ENCODE data around the gene SLC17A8.
"Not testable (repeated sequence)": the region's sequence is repeated elsewhere in the genome, so short reads cannot be mapped to it uniquely, and the experiment has no call there.

SLC17A8 gene

DNA sequence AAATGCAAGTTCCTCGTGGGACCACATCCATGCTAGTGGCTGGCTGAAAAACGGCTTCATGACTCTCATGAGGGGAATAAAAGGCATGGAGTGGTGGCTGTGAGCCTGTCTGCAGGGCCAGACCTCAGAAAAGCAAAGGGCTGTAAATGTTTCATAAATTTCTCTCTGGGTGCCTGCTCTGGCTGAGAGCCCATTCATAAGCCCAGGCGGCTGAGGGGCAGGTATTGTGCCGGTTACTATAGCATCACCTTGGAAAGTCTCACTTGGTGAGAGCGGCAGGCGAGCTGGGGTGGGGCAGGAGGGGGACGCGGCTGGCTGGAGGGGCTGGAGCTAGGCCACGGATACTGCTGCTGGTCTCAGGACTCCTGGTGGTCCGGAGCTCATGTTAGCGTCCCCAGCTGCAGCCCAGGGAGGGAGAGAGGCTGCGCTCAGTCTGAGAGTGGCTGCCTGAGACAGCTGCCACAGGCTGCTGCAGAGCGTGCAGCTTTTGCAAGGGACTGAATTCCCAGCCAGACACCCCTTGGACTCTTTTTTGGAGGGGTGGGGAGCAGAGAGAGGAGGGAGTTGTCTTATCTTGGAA, at the start of gene SLC17A8:
Gene SLC17A8 (plus strand): TSS at position 431 of the 580 bp plus-strand sequence. CDS start 318 bp downstream, outside the sequence.
- DNase-seq = peak; percentile 42

DNA sequence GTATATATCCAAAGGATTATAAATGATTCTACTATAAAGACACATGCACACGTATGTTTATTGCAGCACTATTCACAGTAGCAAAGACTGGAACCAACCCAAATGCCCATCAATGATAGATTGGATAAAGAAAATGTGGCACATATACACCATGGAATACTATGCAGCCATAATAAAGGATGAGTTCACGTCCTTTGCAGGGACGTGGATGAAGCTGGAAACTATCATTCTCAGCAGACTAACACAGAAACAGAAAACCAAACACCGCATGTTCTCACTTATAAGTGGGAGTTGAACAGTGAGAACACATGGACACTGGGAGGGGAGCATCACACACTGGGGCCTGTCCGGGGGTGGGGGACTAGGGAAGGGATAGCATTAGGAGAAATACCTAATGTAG, 48.7 kb upstream of the SLC17A8 start:
- not testable (repeated sequence) for DNase-seq

DNA sequence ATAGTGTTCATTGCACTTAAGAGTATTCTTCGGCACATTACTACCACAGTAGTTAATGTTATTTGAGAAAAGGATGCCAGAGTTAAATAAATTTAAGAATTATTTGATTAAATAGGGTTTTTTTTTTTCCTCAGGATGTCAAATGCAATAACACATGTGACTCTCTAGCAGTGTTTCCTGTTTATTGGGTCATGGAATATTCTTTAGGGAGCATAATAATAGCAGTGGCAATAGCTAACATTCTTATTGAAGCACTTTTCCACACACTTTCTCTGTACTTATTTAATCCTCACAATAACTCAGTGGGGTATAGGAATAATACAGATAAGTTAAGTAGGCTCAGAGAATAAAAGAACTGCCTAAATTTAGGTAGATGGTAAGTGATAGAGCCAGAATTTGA, 45.6 kb upstream of the SLC17A8 start:
- DNase-seq = no peak

DNA sequence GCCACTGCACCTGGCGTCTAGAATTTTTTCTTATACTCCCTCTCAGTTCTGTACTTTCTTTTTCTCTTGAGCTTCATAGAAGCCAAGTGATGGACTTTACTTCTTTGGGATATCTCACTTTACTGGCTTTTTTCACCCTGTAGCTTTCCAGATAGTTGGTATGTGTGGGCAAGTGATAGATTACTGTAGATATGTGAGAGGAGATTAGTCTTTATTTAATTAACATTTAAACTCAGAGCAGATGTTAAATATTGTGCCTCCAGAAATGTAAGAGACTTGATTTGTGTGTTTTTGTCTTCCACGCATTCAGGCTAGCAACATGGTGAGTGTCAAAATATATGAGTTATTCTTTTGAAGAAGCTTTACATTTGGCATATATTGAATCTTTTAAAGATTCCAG, 39.5 kb upstream of the SLC17A8 start:
- no peak for DNase-seq

DNA sequence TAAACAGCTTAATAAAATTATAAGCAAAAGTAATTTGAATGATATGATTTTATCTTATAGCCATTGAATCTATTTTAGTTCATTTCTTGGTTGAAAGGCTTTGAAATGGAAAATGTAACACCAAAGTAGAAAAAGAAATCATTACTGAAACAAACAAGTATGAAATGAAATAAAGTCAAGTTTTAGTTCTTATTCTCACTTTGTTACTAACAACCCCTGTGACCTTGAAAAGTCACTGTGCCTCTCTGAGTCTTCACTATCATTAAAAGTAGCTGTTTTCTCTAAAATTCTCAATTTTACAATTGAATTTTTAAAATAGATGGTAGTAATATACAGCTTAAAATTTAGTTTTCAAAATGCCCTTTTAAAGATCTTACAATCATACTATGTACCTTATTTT, 32.4 kb upstream of the SLC17A8 start:
- no peak for DNase-seq

DNA sequence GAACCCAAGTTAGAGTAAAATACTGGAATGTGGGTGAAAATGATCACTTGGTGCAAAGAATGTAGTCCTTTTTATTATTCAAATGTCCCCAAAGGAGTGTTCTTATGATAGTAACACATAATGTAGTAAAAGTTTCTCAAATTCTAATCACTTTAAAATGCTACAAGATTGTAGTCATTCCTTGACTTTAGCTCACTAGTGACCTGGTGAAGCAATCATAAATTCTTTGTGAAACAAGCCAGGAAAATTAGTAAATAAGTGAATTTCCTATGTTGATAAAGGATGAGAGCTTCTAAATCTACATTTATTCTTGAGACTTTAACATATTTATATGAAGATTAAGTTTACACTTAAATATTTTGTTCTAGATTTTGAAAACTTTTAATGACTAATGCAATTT, 30.7 kb upstream of the SLC17A8 start:
- no peak for DNase-seq

DNA sequence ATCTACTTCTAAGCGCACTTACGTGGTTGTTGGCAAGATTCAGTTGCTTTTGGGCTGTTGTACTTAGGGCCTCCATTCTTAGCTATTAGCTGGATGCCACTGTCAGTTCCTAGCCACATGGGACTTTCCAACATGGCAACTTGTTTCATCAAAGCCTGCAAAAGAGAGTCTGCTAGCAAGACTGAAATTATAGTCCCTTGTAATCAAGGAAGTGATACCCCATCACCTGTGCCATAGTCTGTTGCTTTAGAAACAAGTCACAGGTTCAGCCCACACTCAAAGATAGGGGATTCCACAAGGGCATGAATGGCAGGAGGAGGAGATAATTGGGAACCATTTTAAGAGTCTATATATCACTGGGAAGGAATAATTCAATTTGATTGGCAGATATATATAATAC, 27.1 kb upstream of the SLC17A8 start:
- DNase-seq = no peak

DNA sequence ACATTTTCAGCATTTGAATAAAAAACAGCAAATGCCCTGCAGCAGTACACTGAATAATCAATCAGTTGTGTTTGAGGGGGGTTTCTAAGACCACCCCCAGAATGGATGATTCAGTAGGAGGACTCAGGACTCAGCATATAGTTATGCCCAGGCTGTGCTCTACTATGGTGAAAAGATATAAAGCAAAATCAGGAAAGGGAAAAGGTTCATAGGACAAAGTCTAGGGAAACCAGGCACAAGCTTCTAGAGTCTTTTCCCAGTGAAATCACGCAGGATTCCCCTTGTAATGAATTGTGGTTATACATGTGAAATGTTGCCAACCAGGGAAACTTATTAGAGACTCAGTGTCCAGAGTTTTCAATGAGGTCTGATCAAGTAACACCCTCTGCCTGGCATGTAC, 25.0 kb upstream of the SLC17A8 start:
- no peak for DNase-seq

DNA sequence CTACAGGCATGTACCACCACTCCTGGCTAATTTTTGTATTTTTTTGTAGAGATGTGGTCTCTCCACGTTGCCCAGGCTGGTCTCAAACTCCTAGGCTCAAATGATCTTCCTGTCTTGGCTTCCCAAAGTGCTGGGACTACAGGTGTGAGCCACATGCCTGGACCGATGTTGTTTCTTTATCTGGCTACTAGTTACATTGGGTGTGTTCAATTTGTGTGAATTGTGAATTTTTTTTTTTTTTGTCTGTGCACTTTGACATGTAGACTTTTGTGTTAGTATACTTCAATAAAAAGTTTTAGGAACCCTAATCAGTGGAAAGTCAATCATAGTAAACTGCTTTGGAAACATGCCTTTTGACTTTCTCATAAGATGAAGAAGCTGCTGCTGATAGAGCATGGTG, 24.0 kb upstream of the SLC17A8 start:
- DNase-seq = no peak

DNA sequence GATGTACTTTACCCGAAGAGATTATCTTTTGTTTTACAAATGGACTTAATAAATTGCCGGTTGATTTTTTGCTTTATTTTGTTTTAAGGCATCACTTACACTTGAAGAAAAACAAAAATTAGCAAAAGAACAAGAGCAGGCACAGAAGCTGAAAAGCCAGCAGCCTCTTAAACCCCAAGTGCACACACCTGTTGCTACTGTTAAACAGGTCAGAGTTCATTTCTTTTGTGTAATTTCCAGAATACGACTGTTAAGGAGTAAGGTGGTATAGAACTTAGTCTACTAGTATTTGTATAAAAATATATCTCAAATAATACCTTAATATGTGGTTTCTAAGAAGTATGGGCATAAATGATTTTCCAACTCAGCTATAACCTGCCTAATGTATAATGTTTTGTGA, 19.6 kb upstream of the SLC17A8 start:
- no peak for DNase-seq

DNA sequence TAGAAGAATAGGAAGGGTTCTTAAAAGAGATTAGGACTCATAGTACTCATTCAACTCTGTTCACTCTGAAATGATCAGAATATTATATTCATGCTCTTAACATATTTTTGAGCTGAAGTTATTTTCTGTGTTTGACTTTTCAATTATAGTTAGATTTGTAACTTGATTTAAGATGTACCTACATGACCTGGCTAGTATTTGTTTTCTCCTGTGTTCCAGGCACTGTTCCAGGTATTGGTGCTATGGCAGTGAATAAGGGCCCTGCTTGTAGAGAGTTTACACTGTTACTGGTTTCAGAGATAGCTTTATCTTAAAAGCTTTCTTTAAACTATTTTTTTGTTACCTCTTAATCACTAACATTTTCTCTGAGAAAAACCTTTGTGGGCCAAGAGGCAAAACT, 19.1 kb upstream of the SLC17A8 start:
- no peak for DNase-seq

DNA sequence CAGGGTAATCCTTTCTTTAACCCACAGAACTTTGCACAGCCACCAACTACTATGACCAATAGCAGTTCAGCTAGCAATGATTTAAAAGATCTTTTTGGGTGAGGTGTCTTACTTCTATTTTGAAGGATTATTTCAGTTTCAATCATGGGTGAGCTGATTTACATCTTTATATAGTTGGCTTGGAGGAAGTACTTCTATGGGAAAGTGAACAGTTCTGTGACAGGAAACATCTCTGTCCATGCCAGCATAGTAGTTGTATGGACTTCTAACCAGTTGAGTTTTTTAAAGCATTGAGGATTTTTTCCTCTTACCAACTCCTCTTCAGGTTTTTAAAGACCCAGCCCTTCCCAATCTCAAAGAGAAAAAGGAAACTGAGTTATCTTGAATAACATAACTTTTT, 17.8 kb upstream of the SLC17A8 start:
- no peak for DNase-seq

DNA sequence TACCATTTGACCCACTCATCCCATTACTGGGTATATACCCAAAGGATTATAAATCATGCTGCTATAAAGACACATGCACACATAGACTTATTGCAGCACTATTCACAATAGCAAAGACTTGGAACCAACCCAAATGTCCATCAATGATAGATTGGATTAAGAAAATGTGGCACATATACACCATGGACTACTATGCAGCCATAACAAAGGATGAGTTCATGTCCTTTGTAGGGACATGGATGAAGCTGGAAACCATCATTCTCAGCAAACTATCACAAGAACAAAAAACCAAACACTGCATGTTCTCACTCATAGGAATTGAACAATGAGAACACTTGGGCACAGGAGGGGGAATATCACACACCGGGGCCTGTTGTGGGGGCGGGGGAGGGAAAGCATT, 14.0 kb upstream of the SLC17A8 start:
- DNase-seq = not testable (repeated sequence)

DNA sequence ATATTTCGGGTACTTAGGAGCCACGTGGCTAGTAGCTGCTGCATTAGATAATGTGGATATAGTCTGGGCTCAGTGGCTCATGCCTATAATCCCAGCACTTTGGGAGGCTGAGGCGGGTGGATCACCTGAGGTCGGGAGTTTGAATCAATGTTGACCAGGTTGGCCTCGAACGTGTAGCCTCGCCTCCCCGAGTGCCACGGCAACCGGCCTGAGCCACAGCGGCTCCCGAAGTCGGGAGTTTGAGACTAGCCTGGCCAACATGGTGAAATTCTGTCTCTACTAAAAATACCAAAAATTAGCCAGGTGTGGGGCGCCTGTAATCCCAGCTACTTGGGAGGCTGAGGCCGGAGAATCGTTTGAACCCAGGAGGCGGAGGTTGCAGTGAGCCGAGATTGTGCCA, 12.5 kb upstream of the SLC17A8 start:
- DNase-seq = not testable (repeated sequence)

DNA sequence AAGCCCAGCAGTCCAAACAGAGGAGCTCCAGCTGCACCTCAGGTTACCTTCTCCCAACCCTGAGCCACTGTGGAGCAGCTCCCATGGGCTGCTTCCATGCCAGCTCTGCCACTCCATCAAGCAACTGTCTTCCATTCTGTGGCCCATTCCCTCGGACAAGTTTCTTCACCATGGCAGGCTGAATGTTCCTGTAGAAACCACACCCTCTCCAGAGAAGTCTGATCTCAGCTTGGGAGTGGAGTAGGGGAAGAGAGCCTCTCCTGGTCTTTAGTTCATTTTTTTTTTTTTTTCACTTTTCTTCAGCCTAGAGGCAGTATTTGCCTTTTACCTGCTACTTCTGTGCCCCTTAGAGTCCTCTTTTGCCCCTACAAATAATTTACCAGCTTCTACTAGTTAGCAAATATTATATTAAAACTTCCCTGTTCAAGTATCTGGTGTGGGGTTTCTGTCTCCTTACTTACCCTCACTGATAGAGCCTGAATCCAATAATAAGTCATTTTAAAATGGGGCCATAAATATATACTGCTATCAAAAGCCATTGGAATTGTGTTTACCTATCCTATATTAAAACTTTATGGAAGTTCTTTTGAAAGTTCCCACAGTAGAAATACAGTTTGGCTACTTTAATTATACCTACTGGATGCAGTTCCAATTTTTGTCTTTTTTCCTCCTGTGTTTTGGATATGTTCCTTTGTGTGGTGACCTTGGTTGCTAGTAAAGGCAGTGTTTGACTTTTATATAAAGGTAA, 11.7 kb upstream of the SLC17A8 start:
- DNase-seq = no peak

DNA sequence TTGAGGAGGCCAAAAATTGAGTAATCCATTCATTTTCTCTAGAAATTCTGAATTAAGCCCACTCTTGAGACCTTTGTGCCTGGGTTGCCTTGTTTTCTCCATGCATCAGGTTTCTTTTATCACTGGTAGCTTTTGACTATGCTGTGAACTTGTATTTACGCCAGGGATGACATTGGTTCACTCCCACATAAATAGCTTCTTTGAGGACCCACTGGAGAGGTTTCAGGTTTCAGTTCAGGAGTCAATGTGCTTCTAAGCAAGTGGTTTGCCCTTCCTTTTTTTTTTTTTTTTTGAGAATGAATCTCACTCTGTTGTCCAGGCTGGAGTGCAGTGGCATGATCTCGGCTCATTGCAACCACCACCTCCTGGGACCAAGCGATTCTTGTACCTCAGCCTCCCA, 10.2 kb upstream of the SLC17A8 start:
- no peak for DNase-seq

DNA sequence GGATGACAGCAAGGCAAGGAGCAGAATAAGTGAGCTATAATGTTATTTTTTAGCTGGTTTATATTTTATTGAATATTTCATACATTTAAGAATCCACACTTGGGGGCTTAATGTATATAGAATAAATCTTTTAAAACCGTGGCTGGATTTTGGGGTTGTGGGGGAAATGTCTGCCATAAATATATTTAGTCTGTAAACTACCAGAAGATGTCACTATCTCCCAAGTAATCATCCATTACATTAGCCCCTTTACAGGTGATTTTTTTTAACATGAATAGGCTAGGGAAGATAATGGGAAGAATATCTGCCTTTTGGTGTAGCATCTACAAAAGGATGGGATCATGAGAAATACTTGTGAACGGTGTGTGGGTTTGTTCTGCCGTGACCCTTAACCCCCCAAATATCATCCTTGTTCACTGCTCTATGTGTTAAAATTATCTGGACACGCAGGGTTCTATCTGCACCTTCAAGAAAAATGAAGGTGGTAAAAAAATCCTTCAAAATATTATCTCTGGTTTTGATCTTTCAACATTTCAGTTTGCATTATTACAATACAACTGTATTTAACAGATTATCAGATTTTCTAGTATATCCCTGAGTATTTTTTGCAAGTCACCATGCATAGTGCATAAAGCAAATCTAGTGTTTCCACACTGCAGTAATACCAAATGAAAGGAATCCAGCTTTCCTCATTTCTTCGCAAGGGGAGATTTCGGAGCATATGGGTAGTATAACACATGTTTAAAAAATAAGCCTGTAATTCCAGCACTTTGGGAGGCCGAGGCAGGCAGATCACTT, 8.0 kb upstream of the SLC17A8 start:
- DNase-seq = no peak

DNA sequence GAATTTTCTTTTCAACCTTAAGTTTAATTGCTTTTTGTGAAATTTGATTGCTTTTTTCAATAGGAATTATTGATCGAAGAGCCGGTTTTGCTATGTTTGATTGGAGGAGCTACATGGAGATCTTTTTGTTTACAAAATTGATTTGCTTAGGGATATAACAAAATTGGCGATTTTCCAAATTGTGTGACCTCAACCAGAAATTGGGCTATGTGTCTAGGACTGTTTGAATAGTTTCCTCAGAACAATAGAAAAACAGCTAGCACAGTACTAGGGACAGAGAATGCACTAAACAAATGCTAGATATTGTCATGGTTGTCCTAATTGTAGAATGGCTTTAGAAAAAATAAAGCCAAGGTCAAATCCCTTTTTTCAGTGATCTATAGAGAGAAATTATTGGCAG, 2.4 kb downstream of the SLC17A8 start:
- no peak for DNase-seq

DNA sequence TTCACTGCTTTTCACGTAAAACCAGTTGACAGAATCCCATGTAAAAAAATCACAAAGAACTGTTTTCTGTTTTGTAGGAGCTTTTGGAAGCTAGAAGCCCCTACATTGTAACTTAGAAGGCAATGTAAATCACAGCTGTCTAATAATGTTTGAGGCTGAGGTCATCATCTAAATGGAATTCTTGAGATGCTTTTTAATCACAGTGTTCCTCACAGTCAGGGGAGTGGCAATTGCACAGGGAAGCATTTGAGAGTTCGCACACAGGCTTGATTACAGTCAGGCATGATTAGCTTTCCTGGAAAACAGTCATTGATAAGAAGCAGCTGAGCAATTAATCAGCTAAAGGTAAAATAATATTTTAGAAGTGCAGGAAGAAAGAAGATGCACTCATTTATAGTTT, 2.9 kb downstream of the SLC17A8 start:
- DNase-seq = no peak

DNA sequence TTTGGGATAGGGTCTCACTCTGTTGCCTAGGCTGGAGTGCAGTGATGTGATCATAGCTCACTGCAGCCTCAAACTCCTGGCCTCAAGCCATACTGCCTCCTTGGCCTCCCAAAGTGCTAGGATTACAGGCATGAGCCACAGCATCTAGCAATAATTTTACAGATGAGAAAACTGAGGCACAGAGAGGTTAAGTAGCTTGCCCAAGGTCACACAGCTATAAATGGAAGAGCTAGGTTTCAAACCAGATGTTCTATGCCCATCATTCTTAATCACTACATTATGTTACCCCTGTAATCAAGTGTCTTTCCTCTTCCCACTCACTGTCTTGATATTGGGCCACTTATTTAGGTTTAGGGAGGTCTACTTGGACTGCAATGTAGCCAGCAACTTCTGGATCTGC, 3.6 kb downstream of the SLC17A8 start:
- DNase-seq = no peak

DNA sequence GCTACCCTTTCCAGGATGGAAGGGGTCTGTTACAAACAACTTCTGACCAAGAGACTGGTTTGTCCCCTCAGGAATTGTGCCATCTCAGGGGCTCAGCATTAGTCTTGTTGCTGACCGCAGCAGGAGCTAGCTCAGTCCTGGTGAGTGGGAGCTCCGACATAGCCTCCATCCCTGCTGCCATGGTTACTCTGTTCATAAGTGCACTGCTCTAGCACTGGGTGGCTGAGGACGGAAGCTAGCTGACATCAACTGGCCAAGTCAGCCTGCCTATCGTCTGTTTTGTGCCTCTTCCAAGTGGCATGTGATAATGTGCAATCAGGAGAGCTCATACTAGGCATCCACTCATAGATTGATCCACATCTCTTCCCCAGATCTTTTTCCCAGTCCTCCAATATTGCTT, 7.5 kb downstream of the SLC17A8 start:
- DNase-seq = no peak

DNA sequence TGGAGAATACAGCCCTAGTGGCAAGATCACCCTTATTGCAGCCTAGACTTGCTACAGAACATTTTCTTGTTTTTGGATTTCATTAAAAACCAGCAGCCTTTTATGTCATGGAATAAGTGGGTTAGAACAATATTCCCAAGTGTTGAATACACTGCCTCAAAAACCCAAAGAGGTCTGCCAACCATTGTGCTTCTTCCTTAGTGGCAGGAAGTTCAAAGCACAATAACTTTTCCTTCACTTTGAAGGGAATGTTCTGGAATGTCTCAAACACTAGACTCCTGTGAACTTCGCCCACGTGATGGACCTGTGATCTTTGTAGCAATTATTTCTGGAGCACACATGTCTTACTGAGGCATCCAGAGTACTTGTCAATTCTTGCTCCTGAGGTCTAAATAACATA, 8.5 kb downstream of the SLC17A8 start:
- DNase-seq = no peak

DNA sequence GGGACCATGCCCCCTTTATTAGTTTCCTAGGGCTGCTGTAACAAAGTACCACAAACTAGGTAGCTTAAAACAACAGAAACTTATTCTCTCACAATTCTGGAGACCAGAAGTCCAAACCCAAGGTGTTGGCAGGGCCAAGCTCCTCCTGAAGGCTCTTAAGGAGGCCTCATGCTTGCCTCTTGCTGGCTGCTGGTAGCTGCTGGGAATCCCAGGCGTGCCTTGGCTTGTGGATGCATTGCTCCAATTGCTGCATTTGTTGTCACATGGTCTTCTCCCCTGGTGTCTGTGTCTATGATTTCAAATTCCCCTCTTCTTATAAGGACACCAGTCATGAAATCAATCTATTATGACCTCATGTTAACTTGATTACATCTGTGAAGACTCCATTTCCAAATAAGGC, 11.2 kb downstream of the SLC17A8 start:
- DNase-seq = no peak

DNA sequence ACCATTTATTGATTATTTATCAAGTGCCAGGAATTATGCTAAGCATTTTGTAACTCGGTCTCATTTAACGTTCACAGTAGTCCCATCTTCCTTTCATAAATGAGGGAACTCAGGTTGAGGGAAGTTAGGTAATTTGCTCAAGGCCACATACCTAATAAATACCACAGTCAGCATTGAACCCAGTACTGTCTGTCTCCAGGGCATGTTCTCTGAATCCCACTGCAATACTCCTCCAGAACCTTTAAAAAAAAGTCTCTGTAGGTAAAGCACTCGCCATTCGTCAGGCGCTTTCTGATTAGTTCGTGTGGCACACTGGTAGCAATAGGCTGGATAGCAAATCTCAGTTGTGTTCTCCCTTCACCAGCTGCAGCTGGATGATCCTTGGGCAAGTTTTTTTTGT, 14.3 kb downstream of the SLC17A8 start:
- no peak for DNase-seq

Measured in left hindlimb (tissue), 1 donor.